HG03280 (cell line): ENCODE measurements around the gene PHF8.

ENCODE experiments used
- ATAC-seq: cut with Tn5 transposase; IDR thresholded peaks from one replicate; pipeline ENCODE4 v1.9.1; 2021; ENCODE audit warnings: mild to moderate bottlenecking, moderate library complexity; ENCODE audit not compliant: unreplicated experiment

The PHF8 gene

DNA sequence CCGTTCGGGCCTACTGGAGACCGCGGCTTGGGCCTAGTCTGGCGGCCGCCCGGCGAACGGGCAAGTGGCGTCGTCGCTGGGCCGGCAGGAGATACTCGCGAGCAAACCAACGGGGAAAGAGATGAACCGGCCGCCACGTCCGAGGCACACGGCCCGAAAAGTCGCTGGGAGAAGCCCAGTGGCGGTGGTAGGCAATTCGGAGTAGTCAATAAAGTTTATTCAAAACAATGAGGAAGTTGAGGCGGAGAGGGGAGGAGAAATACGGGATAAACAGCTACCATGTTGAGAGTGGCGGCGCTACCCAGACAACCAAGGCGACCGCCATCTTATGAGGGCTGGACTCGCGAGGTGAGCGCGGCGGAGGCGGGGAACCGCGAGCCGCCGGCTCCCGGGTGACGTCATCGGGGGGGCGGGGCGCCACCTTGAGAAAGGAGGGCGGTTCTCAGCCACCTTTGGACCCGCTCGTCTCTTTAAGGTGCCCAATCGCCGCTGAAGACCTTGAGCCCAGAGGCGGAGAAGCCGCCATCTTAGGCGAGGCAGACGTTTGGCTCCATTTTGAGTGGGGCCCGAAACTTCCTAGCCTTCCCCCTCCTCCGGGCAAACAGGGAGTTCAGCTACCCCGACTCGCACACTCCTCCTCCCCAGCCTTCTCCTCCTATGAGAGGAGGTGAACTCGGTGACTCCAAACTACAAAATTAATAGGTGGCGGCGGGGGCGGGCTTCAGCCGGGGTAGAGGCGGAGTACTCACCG, at the start of gene PHF8:
PHF8 (minus strand) TSS at position 348 of the 751 bp plus-strand sequence. CDS start 1,745 bp downstream, outside the sequence.
- ATAC-seq = peak; percentile 81

DNA sequence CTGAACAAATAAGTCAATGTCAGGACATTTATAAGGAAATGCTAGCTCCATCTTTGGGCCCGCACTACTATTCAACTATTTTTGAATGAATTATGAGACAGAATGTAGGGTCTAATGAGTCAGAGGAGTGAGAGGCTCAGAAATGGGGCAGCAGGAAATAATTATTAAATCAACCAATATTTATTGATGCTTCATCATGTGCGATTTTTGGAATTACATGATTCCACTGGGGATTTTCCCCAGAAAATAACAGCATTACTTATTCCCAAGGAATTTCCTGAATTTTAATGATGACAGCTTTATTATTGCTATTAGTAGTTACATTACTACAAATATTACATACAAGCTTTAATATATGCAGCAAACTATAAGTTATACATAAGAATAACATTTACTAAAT, 49.3 kb upstream of the PHF8 start:
- no peak for ATAC-seq

DNA sequence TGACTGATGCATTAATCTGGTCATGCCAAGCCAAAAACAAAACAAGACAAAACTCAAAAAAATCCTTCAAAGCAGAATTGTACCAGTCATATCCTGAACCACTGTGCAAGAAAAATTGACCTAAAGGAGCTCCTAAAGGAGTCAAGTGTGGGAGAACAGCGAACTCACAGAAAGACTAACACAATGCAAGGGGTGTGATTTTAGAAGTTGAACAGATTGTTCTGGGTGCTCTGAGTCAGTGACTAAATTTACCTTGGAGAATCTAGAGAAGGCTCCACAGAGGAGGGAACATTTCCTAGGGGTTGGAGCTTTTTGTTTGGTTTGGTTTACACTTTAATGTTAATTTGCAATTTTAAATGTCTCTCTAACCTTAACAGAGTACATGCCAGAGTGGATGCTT, 48.9 kb upstream of the PHF8 start:
- no peak for ATAC-seq

DNA sequence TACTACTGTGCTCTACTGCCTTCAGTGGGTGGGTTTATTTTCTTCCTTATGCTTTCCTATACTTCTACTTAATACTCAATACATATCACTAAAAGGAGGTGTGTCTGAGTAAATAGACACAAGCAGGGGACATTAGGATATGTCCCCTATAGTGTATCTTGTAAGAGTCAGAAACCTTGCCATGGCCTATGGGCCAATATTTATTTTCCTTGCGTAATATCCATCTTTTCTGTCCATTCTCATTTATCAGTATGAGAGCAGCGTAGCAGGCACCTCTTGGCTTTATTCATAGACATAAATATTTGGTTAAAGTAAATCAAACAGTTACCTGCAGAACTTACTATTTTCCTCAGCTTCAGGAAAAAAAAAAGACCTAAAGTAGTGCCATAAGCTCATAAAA, 46.6 kb upstream of the PHF8 start:
- ATAC-seq = no peak

GRCh38 chrX:54089191-54089590, 44.9 kb upstream of the PHF8 start:
- no peak for ATAC-seq

GRCh38 chrX:54087661-54088060, 43.4 kb upstream of the PHF8 start:
- no peak for ATAC-seq

DNA sequence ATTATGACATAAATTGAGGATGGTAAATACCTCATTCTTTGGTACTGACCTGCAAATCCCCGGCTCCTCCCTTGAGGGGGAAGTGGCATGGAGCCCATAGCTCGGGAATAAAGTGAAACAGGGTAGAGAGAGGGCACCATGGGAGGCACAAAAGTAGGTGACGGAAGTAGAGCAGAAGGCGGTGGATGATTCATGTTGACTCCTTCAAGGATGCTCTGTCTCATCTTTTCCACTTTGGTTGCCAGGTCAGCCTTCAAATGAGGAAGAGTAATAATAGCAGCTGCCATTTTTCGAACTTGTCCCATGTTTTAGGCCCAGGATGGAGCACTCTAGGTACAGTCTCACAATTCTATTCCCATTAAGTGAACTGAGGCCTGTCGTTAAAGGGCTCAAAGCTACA, 41.4 kb upstream of the PHF8 start:
- ATAC-seq = no peak

- no peak for ATAC-seq
Observed at GRCh38 chrX:54076903-54077302, 32.6 kb upstream of the PHF8 start.

GRCh38 chrX:54074826-54075225, 30.6 kb upstream of the PHF8 start:
- ATAC-seq = no peak

GRCh38 chrX:54067766-54068165, 23.5 kb upstream of the PHF8 start:
- ATAC-seq = no peak

GRCh38 chrX:54066841-54067240, 22.6 kb upstream of the PHF8 start:
- ATAC-seq = no peak

GRCh38 chrX:54064564-54064963, 20.3 kb upstream of the PHF8 start:
- ATAC-seq = no peak

DNA sequence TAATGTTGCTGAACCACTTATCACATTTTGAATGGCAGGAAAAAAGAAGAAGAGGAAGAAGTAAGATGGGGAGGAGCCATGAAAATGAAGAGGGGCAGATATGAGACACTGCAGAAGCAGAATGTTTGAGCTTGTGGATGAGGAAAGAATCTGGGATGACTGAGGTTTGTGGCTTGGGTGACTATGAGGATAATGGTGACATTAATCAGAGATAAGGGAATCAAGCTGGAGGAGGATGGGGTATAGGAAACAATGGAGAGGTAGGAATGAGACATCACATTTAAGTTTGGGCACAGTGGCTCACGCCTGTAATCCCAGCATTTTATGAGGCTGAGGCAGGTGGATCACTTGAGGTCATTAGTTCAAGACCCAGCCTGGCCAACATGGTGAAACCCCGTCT, 19.1 kb upstream of the PHF8 start:
- ATAC-seq = no peak

DNA sequence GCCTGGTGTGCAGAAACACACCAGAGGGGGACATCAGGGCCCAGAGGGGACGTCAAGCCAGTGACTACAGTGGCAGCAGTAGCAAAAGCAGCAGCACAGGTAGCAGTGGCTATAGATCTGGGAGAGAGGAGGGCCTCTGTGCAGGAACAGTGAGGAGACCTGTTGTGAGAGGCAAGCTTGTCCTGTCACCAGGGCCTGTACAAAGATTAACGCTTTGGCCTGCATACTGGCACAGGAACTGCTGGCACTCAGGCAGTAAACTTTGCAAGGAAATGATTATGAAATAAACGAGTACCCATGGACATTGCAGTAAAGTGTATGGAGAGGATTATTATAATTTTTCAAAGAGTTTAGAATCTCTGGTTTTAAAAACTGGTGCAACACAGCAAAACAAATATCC, 5.5 kb upstream of the PHF8 start:
- ATAC-seq = no peak

DNA sequence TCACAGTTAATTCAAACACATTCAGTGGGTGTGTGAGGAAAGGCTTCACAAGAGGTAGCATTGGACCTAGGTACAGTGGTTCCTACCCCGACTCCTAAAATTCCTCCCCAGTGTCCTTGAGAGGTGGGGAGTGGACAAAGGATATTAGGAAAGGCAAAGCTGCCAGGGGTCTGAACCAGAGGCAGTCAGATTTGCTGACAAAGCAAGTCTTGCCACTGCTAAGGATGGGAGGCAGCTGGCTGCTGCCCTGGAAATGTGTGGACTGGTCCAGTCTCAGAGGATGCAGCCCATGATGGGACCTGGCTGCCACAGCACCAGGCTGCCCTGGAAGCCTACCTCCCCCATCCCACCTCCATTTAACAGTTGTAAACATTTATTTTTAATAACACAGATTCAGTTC, 4.1 kb upstream of the PHF8 start:
- no peak for ATAC-seq

DNA sequence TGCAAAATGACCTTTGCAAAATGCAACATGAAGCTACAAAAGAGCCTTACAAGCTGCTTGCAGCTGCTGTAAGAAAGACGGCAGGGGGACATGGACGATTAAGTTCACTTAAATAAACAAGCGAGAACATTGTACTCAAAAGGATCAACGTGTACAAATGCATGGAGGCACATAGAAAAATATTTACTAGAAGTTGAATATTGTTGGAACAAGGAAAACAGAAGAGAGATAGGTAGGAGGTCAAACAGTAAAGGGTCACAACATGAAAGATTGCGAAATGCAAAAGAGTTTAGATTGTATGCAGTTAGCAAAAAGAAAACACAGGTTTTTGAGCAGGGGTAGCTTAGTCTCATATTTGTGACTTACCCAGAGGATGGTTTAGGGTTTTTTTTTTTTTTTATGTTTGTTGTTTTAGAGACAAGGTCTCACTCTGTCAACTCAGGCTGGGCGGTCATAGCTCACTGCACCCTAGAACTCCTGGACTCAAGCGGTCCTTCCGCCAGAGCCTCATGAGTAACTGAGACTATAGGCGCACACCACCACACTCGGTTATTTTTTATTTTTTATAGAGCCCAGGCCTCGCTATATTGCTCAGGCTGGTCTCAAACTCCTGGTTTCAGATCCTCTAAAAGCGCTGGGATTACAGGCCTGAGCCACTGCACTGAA, 1.4 kb upstream of the PHF8 start:
- ATAC-seq = no peak

DNA sequence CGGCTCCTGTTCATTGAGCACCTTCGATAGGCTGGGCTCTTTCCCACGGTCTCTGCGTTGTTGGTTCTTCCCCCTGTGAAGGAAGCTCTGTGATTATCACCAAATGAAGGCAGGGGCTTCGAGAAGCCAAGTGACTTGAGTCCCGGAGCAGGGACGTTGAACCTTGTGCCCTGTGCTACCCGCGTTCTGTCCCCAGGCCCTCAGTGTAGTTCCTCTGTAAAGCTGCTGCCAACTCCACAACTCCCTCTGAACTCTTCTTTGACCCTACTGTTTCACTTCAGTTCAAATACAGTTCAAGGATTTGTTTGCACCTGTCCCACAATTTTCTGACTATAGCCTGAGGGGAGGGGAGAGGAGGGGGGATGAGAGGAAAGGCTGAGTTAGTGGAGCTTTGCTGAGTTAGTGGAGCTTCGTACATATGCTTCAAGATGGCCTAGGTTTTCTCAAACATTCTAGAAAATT, 635 bp upstream of the PHF8 start:
- no peak for ATAC-seq

DNA sequence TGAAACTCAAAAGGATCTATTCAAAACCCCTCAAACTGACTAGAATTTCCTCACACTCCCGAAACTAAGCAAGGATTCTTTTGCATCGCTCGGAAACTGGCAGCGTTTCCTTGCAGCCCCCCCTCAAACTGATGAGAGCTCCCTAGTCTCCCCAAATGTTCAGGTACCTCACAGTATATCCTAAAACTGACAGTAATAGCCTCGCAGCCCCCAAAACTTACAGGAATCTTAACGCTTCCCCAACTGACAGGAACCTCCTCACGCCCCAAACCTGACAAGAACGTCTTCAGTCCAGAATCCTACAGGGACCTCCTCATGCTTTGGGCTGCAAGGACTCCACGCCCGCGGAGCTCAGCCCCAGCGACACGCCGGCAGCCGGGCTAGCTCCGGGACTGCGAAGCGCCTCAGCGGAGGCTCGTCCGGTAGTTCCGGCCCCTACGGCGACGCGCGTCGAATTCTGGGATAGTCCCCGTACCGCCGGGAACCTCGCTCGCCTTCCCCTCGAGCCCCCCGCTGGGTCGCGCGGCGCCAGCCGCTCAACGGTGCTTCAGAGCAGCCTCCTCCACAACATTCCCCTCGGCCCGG, 640 bp downstream of the PHF8 start:
- ATAC-seq = no peak

DNA sequence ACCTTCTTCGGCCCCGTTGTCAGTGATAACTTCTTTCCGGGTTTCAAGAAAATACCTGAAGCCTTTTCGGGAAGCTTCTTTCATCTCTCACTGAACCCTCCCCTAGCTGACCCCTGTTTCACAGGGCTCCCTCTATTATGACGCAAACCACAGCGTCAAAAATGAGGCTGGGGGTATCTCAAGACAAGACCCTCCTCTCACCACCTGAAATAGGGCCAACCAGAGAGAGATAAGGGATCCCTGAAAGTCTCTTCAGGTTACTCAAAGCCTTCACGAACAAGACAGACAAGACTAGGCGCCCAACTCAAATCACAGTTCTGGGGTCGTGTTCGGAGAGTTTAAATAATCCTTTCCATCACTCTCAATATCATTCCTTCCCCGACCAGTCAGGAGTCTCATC, 1.2 kb downstream of the PHF8 start:
- no peak for ATAC-seq

GRCh38 chrX:54042609-54043021, 1.7 kb downstream of the PHF8 start:
- ATAC-seq = no peak

GRCh38 chrX:54030329-54030728, 13.9 kb downstream of the PHF8 start:
- ATAC-seq = no peak

- ATAC-seq = no peak
Observed at GRCh38 chrX:54029529-54030143, 14.6 kb downstream of the PHF8 start.
